ENCODE data around the gene TPD52L1.
"Not testable (repeated sequence)": the region's sequence is repeated elsewhere in the genome, so short reads cannot be mapped to it uniquely, and the experiment has no call there.

TPD52L1 gene

DNA sequence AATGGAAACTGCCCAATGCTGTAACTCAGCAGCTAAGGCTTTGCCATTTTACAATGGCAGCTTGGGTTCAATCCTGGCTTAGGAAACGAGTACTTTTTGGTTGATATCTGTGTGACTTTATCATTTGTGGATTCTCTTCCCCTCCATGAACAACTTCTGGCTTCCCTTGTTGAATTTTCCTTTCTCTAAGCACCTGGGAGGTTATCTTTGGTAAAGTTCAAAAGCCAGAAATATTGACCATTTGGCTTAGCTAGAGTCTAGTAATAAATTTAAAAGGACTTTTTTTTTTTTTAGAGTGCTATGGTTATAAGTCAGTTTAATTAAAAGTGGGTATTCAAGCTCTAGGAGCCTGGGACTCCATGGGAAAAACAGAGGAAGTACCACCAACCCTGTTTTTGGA is 31.7 kb upstream of the TPD52L1 start:
- H3K36me3 ChIP-seq (ENCODE audit: control insufficient read depth, insufficient read depth, low read length), result no peaks in the 10 kb centered on the region
- no peaks in the 10 kb centered on the region for H3K4me1 ChIP-seq (ENCODE audit: control insufficient read depth, insufficient read depth, low read length)
- H3K9me3 ChIP-seq (ENCODE audit: control insufficient read depth, low read length), result no peaks in the 10 kb centered on the region
- H3K4me3 ChIP-seq (ENCODE audit: low read length), result no peak overlapping the region
- no peaks in the 10 kb centered on the region for H3K27me3 ChIP-seq (ENCODE audit: control insufficient read depth, insufficient read depth, low read length)
- H3K9ac ChIP-seq (ENCODE audit: low read length), result no peak overlapping the region

GRCh38 chr6:125123051-125123450 is 30.5 kb upstream of the TPD52L1 start:
- H3K9me3 ChIP-seq (ENCODE audit: control insufficient read depth, low read length), result no peaks in the 10 kb centered on the region
- H3K36me3 ChIP-seq (ENCODE audit: control insufficient read depth, insufficient read depth, low read length), result no peaks in the 10 kb centered on the region
- H3K4me3 ChIP-seq (ENCODE audit: low read length), result no peak overlapping the region
- no peaks in the 10 kb centered on the region for H3K27me3 ChIP-seq (ENCODE audit: control insufficient read depth, insufficient read depth, low read length)
- no peak overlapping the region for H3K9ac ChIP-seq (ENCODE audit: low read length)
- no peaks in the 10 kb centered on the region for H3K4me1 ChIP-seq (ENCODE audit: control insufficient read depth, insufficient read depth, low read length)

GRCh38 chr6:125123468-125124048 is 30.0 kb upstream of the TPD52L1 start:
- H3K27me3 ChIP-seq (ENCODE audit: control insufficient read depth, insufficient read depth, low read length), result no peaks in the 10 kb centered on the region
- no peaks in the 10 kb centered on the region for H3K4me1 ChIP-seq (ENCODE audit: control insufficient read depth, insufficient read depth, low read length)
- H3K4me3 ChIP-seq (ENCODE audit: low read length), result no peak overlapping the region
- H3K9me3 ChIP-seq (ENCODE audit: control insufficient read depth, low read length), result no peaks in the 10 kb centered on the region
- H3K36me3 ChIP-seq (ENCODE audit: control insufficient read depth, insufficient read depth, low read length), result no peaks in the 10 kb centered on the region
- no peak overlapping the region for H3K9ac ChIP-seq (ENCODE audit: low read length)

DNA sequence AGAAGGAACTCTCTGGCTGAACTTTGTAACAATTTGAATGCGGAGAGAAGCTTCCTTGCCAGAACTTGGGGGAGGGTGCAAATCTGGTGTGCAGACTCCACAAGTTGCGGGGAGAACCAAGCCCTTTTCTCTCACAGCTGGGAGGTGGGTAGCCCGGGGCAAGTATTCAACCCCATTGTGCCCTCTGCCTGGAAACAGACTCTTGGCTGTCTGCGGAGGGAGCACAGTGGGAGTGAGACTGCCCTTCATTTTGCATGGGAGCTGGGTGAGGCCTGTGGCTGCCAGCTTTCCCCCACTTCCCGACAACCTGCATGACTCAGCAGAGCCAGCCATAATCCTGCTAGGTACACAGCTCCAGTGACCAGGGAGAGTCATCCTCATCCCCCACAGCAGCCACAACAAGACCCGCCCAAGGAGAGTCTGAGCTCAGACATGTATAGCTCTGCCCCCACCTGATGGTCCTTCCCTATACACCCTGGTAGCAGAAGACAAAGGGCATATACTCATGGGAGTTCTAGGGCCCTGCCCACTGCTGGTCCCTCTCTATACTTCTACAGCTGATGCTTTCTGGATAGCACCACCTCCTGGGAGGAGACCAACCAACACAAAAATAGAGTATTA is 29.4 kb upstream of the TPD52L1 start:
- no peak overlapping the region for H3K9ac ChIP-seq (ENCODE audit: low read length)
- H3K4me3 ChIP-seq (ENCODE audit: low read length), result no peak overlapping the region
- no peaks in the 10 kb centered on the region for H3K4me1 ChIP-seq (ENCODE audit: control insufficient read depth, insufficient read depth, low read length)

DNA sequence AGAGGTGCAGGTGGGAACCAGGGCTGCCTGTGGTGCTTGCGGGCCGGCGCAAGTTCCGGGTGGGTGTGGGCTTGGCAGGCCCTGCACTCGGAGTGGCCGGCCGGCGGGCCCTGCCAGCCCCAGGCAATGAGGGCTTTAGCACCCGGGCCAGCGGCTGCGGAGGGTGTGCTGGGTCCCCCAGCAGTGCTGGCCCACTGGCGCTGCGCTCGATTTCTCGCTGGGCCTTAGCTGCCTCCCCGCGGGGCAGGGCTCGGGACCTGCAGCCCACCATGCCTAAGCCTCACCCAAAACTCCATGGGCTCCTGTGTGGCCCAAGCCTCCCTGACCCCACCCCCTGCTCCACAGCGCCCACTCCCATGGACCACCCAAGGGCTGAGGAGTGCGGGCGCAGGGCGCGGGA is 27.7 kb upstream of the TPD52L1 start:
- not testable (repeated sequence) for H3K27me3 ChIP-seq (ENCODE audit: control insufficient read depth, insufficient read depth, low read length)

More for the DNA sequence above, 29.4 kb upstream of the TPD52L1 start:
- H3K27me3 ChIP-seq (ENCODE audit: control insufficient read depth, insufficient read depth, low read length), result no peaks in the 10 kb centered on the region
- no peaks in the 10 kb centered on the region for H3K9me3 ChIP-seq (ENCODE audit: control insufficient read depth, low read length)
- H3K36me3 ChIP-seq (ENCODE audit: control insufficient read depth, insufficient read depth, low read length), result no peaks in the 10 kb centered on the region

DNA sequence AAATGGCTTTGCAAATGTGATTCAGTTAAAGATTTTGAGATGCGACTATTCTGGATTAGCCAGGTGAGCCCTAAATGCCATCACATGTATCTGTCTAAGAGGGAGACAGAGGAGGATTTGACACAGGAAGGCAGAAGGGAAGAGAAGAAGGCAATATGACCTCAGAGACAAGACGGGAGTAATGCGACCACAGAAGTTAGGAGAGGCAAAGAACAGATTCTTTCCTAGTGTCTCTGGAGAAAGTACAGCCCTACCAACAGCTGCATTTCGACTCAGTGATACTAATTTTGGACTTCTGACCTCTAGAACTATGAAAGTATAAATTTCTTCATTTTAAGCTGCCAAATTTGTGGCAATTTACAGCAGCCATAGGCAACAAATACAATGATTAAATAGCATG is 24.2 kb upstream of the TPD52L1 start:
- Histone ChIP-seq H3K4me3 (ENCODE audit: low read length) (no peak overlapping the region), H3K36me3 (ENCODE audit: control insufficient read depth, insufficient read depth, low read length) (no peaks in the 10 kb centered on the region), H3K9ac (ENCODE audit: low read length) (no peak overlapping the region), H3K27me3 (ENCODE audit: control insufficient read depth, insufficient read depth, low read length) (no peaks in the 10 kb centered on the region), H3K9me3 (ENCODE audit: control insufficient read depth, low read length) (no peaks in the 10 kb centered on the region), H3K4me1 (ENCODE audit: control insufficient read depth, insufficient read depth, low read length) (no peaks in the 10 kb centered on the region)

More for the DNA sequence above, 27.7 kb upstream of the TPD52L1 start:
- not testable (repeated sequence) for H3K4me1 ChIP-seq (ENCODE audit: control insufficient read depth, insufficient read depth, low read length); H3K9ac ChIP-seq (ENCODE audit: low read length); H3K9me3 ChIP-seq (ENCODE audit: control insufficient read depth, low read length); H3K4me3 ChIP-seq (ENCODE audit: low read length); H3K36me3 ChIP-seq (ENCODE audit: control insufficient read depth, insufficient read depth, low read length)

DNA sequence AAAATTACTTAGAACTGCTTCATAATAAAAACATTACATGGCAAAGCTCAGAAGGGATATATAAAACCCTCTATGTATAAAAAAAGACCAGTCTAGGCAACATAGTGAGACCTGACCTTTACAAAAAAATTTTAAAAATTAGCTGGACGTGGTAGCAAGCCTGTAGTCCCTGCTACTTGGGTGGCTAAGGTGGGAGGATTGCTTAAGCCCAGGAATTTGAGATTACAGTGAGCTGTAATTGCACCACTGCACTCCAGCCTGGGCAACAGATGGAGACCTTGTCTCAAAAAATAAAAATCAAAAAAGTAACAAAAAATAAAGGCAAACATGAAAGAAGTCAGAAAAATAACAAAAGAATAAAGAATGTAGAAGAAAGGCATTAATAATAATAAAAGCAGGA is 21.5 kb upstream of the TPD52L1 start:
- H3K4me1 ChIP-seq (ENCODE audit: control insufficient read depth, insufficient read depth, low read length), result no peaks in the 10 kb centered on the region
- no peaks in the 10 kb centered on the region for H3K27me3 ChIP-seq (ENCODE audit: control insufficient read depth, insufficient read depth, low read length)
- H3K36me3 ChIP-seq (ENCODE audit: control insufficient read depth, insufficient read depth, low read length), result no peaks in the 10 kb centered on the region
- no peak overlapping the region for H3K4me3 ChIP-seq (ENCODE audit: low read length)
- no peak overlapping the region for H3K9ac ChIP-seq (ENCODE audit: low read length)
- no peaks in the 10 kb centered on the region for H3K9me3 ChIP-seq (ENCODE audit: control insufficient read depth, low read length)

- no peak overlapping the region for H3K9ac ChIP-seq (ENCODE audit: low read length)
- H3K9me3 ChIP-seq (ENCODE audit: control insufficient read depth, low read length), result no peaks in the 10 kb centered on the region
- no peaks in the 10 kb centered on the region for H3K36me3 ChIP-seq (ENCODE audit: control insufficient read depth, insufficient read depth, low read length)
- H3K27me3 ChIP-seq (ENCODE audit: control insufficient read depth, insufficient read depth, low read length), result no peaks in the 10 kb centered on the region
- no peaks in the 10 kb centered on the region for H3K4me1 ChIP-seq (ENCODE audit: control insufficient read depth, insufficient read depth, low read length)
- H3K4me3 ChIP-seq (ENCODE audit: low read length), result no peak overlapping the region
Measured at GRCh38 chr6:125136378-125136777, 17.2 kb upstream of the TPD52L1 start.

- no peak overlapping the region for H3K4me3 ChIP-seq (ENCODE audit: low read length)
- no peaks in the 10 kb centered on the region for H3K27me3 ChIP-seq (ENCODE audit: control insufficient read depth, insufficient read depth, low read length)
- no peaks in the 10 kb centered on the region for H3K36me3 ChIP-seq (ENCODE audit: control insufficient read depth, insufficient read depth, low read length)
- no peak overlapping the region for H3K9ac ChIP-seq (ENCODE audit: low read length)
- H3K9me3 ChIP-seq (ENCODE audit: control insufficient read depth, low read length), result no peaks in the 10 kb centered on the region
- H3K4me1 ChIP-seq (ENCODE audit: control insufficient read depth, insufficient read depth, low read length), result no peaks in the 10 kb centered on the region
Measured at GRCh38 chr6:125138083-125138482, 15.5 kb upstream of the TPD52L1 start.

DNA sequence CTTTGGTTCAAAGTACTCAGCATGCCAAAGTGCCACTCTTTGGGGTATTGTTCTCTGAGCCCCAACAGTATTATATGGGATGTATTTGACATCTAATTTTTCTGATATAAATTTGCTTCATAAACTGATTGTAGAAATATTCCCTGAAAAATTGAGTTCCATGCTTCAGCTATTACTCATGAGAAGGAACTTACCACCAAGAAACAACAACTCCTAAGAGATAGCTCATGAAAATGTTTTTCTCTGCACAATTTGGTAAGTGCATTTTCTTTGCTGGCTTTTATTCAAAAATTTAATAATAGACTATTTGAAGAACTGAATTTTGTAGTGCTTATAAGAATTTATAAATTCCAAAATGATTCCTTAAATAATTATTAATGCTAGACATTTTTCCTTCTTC is 12.8 kb upstream of the TPD52L1 start:
- Histone ChIP-seq H3K9me3 (ENCODE audit: control insufficient read depth, low read length) (no peaks in the 10 kb centered on the region), H3K36me3 (ENCODE audit: control insufficient read depth, insufficient read depth, low read length) (no peaks in the 10 kb centered on the region), H3K4me3 (ENCODE audit: low read length) (no peak overlapping the region), H3K9ac (ENCODE audit: low read length) (no peak overlapping the region), H3K4me1 (ENCODE audit: control insufficient read depth, insufficient read depth, low read length) (no peaks in the 10 kb centered on the region), H3K27me3 (ENCODE audit: control insufficient read depth, insufficient read depth, low read length) (no peaks in the 10 kb centered on the region)

GRCh38 chr6:125142618-125143017 is 11.0 kb upstream of the TPD52L1 start:
- no peak overlapping the region for H3K9ac ChIP-seq (ENCODE audit: low read length)
- H3K36me3 ChIP-seq (ENCODE audit: control insufficient read depth, insufficient read depth, low read length), result no peaks in the 10 kb centered on the region
- no peaks in the 10 kb centered on the region for H3K9me3 ChIP-seq (ENCODE audit: control insufficient read depth, low read length)
- no peaks in the 10 kb centered on the region for H3K4me1 ChIP-seq (ENCODE audit: control insufficient read depth, insufficient read depth, low read length)
- no peaks in the 10 kb centered on the region for H3K27me3 ChIP-seq (ENCODE audit: control insufficient read depth, insufficient read depth, low read length)
- H3K4me3 ChIP-seq (ENCODE audit: low read length), result no peak overlapping the region

DNA sequence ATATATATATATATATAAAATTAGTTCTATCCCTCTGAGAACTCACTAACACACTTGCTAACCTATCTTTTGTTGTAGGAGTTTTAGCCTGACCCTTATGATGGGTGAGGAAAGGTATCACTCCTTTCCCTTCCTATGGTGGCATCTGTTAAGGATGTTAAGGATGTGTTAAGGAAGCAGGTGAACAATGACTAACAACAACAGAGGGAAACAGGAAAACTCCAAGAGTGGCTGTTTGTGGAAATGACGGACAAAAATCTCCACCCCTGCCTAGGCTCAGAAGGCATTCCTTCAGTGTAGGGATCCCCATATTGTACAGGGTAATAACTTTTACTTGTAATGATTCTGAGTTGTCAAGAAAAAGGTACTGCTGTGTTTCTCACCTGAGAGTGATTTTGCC is 8.8 kb upstream of the TPD52L1 start:
- Histone ChIP-seq H3K4me1 (ENCODE audit: control insufficient read depth, insufficient read depth, low read length) (no peaks in the 10 kb centered on the region), H3K9ac (ENCODE audit: low read length) (no peak overlapping the region), H3K4me3 (ENCODE audit: low read length) (no peak overlapping the region), H3K36me3 (ENCODE audit: control insufficient read depth, insufficient read depth, low read length) (no peaks in the 10 kb centered on the region), H3K27me3 (ENCODE audit: control insufficient read depth, insufficient read depth, low read length) (no peaks in the 10 kb centered on the region), H3K9me3 (ENCODE audit: control insufficient read depth, low read length) (no peaks in the 10 kb centered on the region)
